H9 (cell line): ENCODE data around the gene OR1J4. TPM values are rescaled to one million over a fixed set of nuclear protein-coding genes. Genes with fewer than 3 reads are reported as not detected.

Source experiments
- DNase-seq: peaks from one replicate; pipeline ENCODE4 v3.0.0-alpha.2; 2017
- H2AFZ ChIP-seq: one replicate; pipeline ENCODE4 v1.6.1; 2013; ENCODE audit warnings: mild to moderate bottlenecking, low read length, control low read depth, moderate library complexity
- H2AK5ac ChIP-seq: 2 replicates; pipeline ENCODE4 v1.6.1; 2013; ENCODE audit warnings: low read length, control low read depth, mixed read lengths; ENCODE audit not compliant: insufficient read length
- H2BK120ac ChIP-seq: one replicate; pipeline ENCODE4 v1.6.1; 2013; ENCODE audit warnings: low read depth, mild to moderate bottlenecking, low read length, control low read depth, inconsistent platforms; ENCODE audit not compliant: poor library complexity, severe bottlenecking
- H2BK12ac ChIP-seq: 2 replicates; pipeline ENCODE4 v1.6.1; 2013; ENCODE audit warnings: low read length, control low read depth, mixed read lengths, low read depth; ENCODE audit not compliant: insufficient read length
- H2BK15ac ChIP-seq: 2 replicates; pipeline ENCODE4 v1.6.1; 2013; ENCODE audit warnings: low read depth, low read length, control low read depth
- H2BK20ac ChIP-seq: one replicate; pipeline ENCODE4 v1.6.1; 2013; ENCODE audit warnings: low read depth, mild to moderate bottlenecking, low read length, control low read depth, inconsistent platforms; ENCODE audit not compliant: poor library complexity, severe bottlenecking
- H2BK5ac ChIP-seq: 2 replicates; pipeline ENCODE4 v1.6.1; 2013; ENCODE audit warnings: low read length, control low read depth, mixed read lengths; ENCODE audit not compliant: insufficient read length
- H3K14ac ChIP-seq: 2 replicates; pipeline ENCODE4 v1.6.1; 2013; ENCODE audit warnings: low read length, control low read depth; ENCODE audit not compliant: insufficient read depth
- H3K18ac ChIP-seq: 2 replicates; pipeline ENCODE4 v1.6.1; 2013; ENCODE audit warnings: low read depth, mild to moderate bottlenecking, mixed read lengths, low read length, control low read depth; ENCODE audit not compliant: insufficient read length
- H3K23ac ChIP-seq: 2 replicates; pipeline ENCODE4 v1.6.1; 2013; ENCODE audit warnings: low read length, control low read depth, mixed read lengths, low read depth; ENCODE audit not compliant: insufficient read length
- H3K23me2 ChIP-seq: 2 replicates; pipeline ENCODE4 v1.6.1; 2013; ENCODE audit warnings: low read depth, mild to moderate bottlenecking, mixed read lengths, low read length, control low read depth; ENCODE audit not compliant: insufficient read length, poor library complexity, severe bottlenecking
- H3K27ac ChIP-seq: 2 replicates; pipeline ENCODE4 v1.5.1; 2013; ENCODE audit warnings: low read length, control low read depth, mixed read lengths, low read depth; ENCODE audit not compliant: insufficient read length
- H3K27me3 ChIP-seq: 2 replicates; pipeline ENCODE4 v1.6.1; 2013; ENCODE audit warnings: low read length, control low read depth, inconsistent platforms; ENCODE audit not compliant: insufficient read depth
- H3K4ac ChIP-seq: 2 replicates; pipeline ENCODE4 v1.6.1; 2013; ENCODE audit warnings: low read depth, mild to moderate bottlenecking, control low read depth, inconsistent platforms, low read length, moderate library complexity
- H3K4me1 ChIP-seq: 2 replicates; pipeline ENCODE4 v1.6.1; 2013; ENCODE audit warnings: low read length, control low read depth, inconsistent platforms; ENCODE audit not compliant: insufficient read depth
- H3K4me2 ChIP-seq: 2 replicates; pipeline ENCODE4 v1.6.1; 2013; ENCODE audit warnings: low read length, control low read depth, mixed read lengths; ENCODE audit not compliant: insufficient read length, insufficient read depth
- H3K56ac ChIP-seq: 2 replicates; pipeline ENCODE4 v1.6.1; 2013; ENCODE audit warnings: low read depth, mild to moderate bottlenecking, mixed read lengths, low read length, control low read depth; ENCODE audit not compliant: insufficient read length
- H3K79me1 ChIP-seq: 2 replicates; pipeline ENCODE4 v1.6.1; 2013; ENCODE audit warnings: low read depth, mild to moderate bottlenecking, moderate library complexity, low read length, control low read depth, inconsistent platforms; ENCODE audit not compliant: insufficient read depth, poor library complexity, severe bottlenecking
- H3K79me2 ChIP-seq: 2 replicates; pipeline ENCODE4 v1.6.1; 2013; ENCODE audit warnings: low read length, control low read depth, inconsistent platforms; ENCODE audit not compliant: insufficient read depth
- H3K9ac ChIP-seq: 2 replicates; pipeline ENCODE4 v1.6.1; 2013; ENCODE audit warnings: low read length, control low read depth, mixed read lengths; ENCODE audit not compliant: insufficient read length; ENCODE audit errors: extremely low read depth
- H3K9me3 ChIP-seq: one replicate; pipeline ENCODE4 v1.6.1; 2013; ENCODE audit warnings: low read depth, low read length, inconsistent platforms; ENCODE audit not compliant: control insufficient read depth
- H3T11ph ChIP-seq: one replicate; pipeline ENCODE4 v1.6.1; 2013; ENCODE audit warnings: mild to moderate bottlenecking, low read length, control low read depth, inconsistent platforms
- H4K20me1 ChIP-seq: one replicate; pipeline ENCODE4 v1.6.1; 2013; ENCODE audit not compliant: control insufficient read depth, insufficient read length, insufficient read depth
- H4K5ac ChIP-seq: 2 replicates; pipeline ENCODE4 v1.6.1; 2013; ENCODE audit warnings: low read depth, mild to moderate bottlenecking, mixed read lengths, low read length, control low read depth; ENCODE audit not compliant: insufficient read length
- H4K8ac ChIP-seq: replicated peaks from 2 replicates; pipeline ENCODE4 v1.6.1; 2013; ENCODE audit warnings: low read length, control low read depth, mixed read lengths, low read depth; ENCODE audit not compliant: insufficient read length
- H4K91ac ChIP-seq: 2 replicates; pipeline ENCODE4 v1.6.1; 2013; ENCODE audit warnings: low read depth, mild to moderate bottlenecking, moderate library complexity, mixed read lengths, low read length, control low read depth; ENCODE audit not compliant: insufficient read length
- H3K27ac Mint-ChIP-seq, 3 experiments: 2 replicates in 2 of 3; 3 replicates in 1 of 3; pipeline ENCODE4 v1.8.0; 2020 to 2021; ENCODE audit warnings: mixed read lengths in 3 of 3, mild to moderate bottlenecking in 1 of 3, moderate library complexity in 1 of 3
- H3K27me3 Mint-ChIP-seq: 2 replicates; pipeline ENCODE4 v1.8.0; 2021; ENCODE audit warnings: low read depth, mild to moderate bottlenecking, moderate library complexity, mixed read lengths
- H3K36me3 Mint-ChIP-seq, 3 experiments: 2 replicates in 2 of 3; 3 replicates in 1 of 3; pipeline ENCODE4 v1.8.0; 2020 to 2021; ENCODE audit warnings: low read depth in 3 of 3, mixed read lengths in 3 of 3; ENCODE audit not compliant: insufficient read depth in 1 of 3
- H3K4me1 Mint-ChIP-seq, 2 experiments: 2 replicates each; pipeline ENCODE4 v1.8.0; 2020; ENCODE audit warnings: mixed read lengths in 2 of 2
- H3K4me3 Mint-ChIP-seq, 2 experiments: 2 replicates in 1 of 2; 3 replicates in 1 of 2; pipeline ENCODE4 v1.8.0; 2020 to 2021; ENCODE audit warnings: mild to moderate bottlenecking in 2 of 2, mixed read lengths in 2 of 2, moderate library complexity in 1 of 2
- H3K9me3 Mint-ChIP-seq, 2 experiments: 2 replicates in 1 of 2; 3 replicates in 1 of 2; pipeline ENCODE4 v1.8.0; 2020; ENCODE audit warnings: mild to moderate bottlenecking in 2 of 2, mixed read lengths in 2 of 2, moderate library complexity in 1 of 2
- WGBS: extraction: QIAGEN DNeasy Blood & Tissue Kit; methylation state at CpG from one replicate; pipeline ENCODE4 v1.1.7; 2013; ENCODE audit warnings: missing lambda C conversion rate, low lambda C conversion rate, mixed read lengths; ENCODE audit not compliant: insufficient read length; ENCODE audit errors: extremely low coverage; 5-methylcytosine and 5-hydroxymethylcytosine counted together
- total RNA-seq: library from RNA; stranded (reverse); gene quantifications from 2 replicates; pipeline ENCODE4 v1.2.1, GENCODE V29; 2021
- TF ChIP-seq, protein P1 (sequence below): fragments of 200-600 bp; sonication (generic); conservative IDR thresholded peaks from 3 replicates; pipeline ENCODE4 v1.8.0; 2021; ENCODE audit warnings: antibody characterized with exemption, mild to moderate bottlenecking

Gene OR1J4
- total RNA-seq, 1 experiment from 2014 or later = not detected

DNA sequence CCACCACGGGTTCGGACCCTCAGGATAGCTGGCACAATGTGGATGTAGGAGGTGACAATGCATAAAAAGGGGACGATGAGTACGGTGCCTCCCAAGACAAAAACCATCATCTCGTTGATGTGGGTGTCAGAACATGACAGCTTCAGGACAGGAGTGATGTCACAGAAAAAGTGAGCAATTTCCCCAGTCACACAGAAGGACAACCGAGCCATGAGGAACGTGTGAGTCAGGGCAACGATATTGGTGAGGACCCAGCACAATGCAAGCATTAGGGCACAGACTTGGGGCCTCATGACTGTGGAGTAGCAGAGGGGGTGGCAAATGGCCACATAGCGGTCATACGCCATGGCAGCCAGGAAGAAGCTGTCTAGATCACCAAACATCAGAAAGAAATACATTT lies 7.7 kb downstream of the OR1J4 start:
- Histone ChIP-seq H3K4me1 (no peaks in the 10 kb centered on the region), H4K5ac (no peak overlapping the region), H4K8ac (no peak overlapping the region), H3K27me3 (no peaks in the 10 kb centered on the region), H3K4ac (no peak overlapping the region), H3K23ac (no peak overlapping the region), H3K4me2 (no peak overlapping the region), H3K9ac (no peak overlapping the region), H3K79me1 (no peaks in the 10 kb centered on the region), H4K91ac (no peak overlapping the region), H2BK5ac (no peak overlapping the region), H3K23me2 (no peaks in the 10 kb centered on the region), H2BK12ac (no peak overlapping the region), H2BK120ac (no peak overlapping the region), H3K18ac (no peak overlapping the region), H2AFZ (no peak overlapping the region), H2AK5ac (no peak overlapping the region), H2BK15ac (no peak overlapping the region), H3T11ph (no peak overlapping the region), H4K20me1 (no peaks in the 10 kb centered on the region), H3K9me3 (peaks cover 75% of the 10 kb centered on the region), H3K56ac (no peak overlapping the region), H3K79me2 (no peaks in the 10 kb centered on the region; the same call in 1 of the 2 replicates), H3K27ac (no peak overlapping the region), H3K14ac (no peak overlapping the region), H2BK20ac (no peak overlapping the region)
- TF ChIP-seq, protein P1, sequence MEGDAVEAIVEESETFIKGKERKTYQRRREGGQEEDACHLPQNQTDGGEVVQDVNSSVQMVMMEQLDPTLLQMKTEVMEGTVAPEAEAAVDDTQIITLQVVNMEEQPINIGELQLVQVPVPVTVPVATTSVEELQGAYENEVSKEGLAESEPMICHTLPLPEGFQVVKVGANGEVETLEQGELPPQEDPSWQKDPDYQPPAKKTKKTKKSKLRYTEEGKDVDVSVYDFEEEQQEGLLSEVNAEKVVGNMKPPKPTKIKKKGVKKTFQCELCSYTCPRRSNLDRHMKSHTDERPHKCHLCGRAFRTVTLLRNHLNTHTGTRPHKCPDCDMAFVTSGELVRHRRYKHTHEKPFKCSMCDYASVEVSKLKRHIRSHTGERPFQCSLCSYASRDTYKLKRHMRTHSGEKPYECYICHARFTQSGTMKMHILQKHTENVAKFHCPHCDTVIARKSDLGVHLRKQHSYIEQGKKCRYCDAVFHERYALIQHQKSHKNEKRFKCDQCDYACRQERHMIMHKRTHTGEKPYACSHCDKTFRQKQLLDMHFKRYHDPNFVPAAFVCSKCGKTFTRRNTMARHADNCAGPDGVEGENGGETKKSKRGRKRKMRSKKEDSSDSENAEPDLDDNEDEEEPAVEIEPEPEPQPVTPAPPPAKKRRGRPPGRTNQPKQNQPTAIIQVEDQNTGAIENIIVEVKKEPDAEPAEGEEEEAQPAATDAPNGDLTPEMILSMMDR = no peak
- Mint-ChIP-seq H3K36me3 (peaks cover 0 to 22% (median 0%) of the 10 kb centered on the region in 3 experiments; a peak in 5 of 7 replicates), H3K9me3 (peaks cover 74 to 80% of the 10 kb centered on the region in 2 experiments), H3K27me3 (peaks cover 3% of the 10 kb centered on the region; the same call in 1 of the 2 replicates), H3K27ac (no peak overlapping the region), H3K4me1 (no peaks in the 10 kb centered on the region), H3K4me3 (no peak overlapping the region)
- no CpG with 5 or more reads among the region's 10 CpGs for WGBS
- DNase-seq = no peak
